GM12892 (cell line): ENCODE measurements around the gene AAK1.

Source experiments
- POLR2A ChIP-seq: IDR thresholded peaks from 2 replicates; pipeline ENCODE4 v1.6.1; 2011; ENCODE audit warnings: low read depth, low read length, control low read depth
- TAF1 ChIP-seq: IDR thresholded peaks from 2 replicates; pipeline ENCODE4 v1.6.1; 2011; ENCODE audit warnings: low read depth, mild to moderate bottlenecking, control low read depth, low read length, borderline replicate concordance

DNA sequence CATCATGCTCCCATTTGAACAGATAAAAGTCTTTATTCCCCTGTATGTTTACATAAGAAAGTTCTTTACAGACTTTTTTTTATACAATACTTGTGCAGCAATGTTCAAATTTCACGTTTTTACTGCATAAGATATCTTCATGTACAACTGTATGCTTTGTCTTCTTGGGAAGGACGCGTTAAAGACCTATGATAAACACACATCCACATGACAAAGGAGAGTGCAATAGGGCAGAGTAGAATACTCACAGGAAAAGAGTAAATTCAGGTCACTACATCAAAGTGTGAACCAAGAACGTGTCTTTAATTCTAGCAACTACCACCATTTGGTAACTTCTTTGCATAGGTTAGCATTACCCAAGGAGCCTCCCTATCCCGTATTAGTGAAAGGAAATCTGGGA is 172.6 kb downstream of the AAK1 start:
- no peak for TF ChIP-seq POLR2A
- TF ChIP-seq TAF1 = no peak
